Psoas muscle (tissue), 8 donors: Measurements from ENCODE around the gene NME7. TPM values are rescaled to one million over a fixed set of nuclear protein-coding genes. Genes with fewer than 3 reads are reported as not detected.

Experiments used
- ATAC-seq, 4 donors: fragments of 200-7000 bp; cut with Tn5 transposase; one replicate each; pipeline ENCODE4 v1.9.1; 2020; ENCODE audit warnings: moderate library complexity in 3 of 4, mild to moderate bottlenecking in 2 of 4
- DNase-seq, 2 donors: peaks; one replicate each; pipeline ENCODE4 v3.0.0-alpha.2; 2020
- H3K27ac ChIP-seq: fragments of 200-600 bp; one replicate; pipeline ENCODE4 v1.8.0; 2022
- H3K27me3 ChIP-seq, 3 donors: fragments of 200-600 bp in 1 of 3; one replicate each; pipeline versions ENCODE4 v1.6.1 to v1.8.0; 2013 to 2022; ENCODE audit warnings: low read length in 2 of 3, mild to moderate bottlenecking in 2 of 3, moderate library complexity in 1 of 3; ENCODE audit not compliant: insufficient read depth in 3 of 3
- H3K36me3 ChIP-seq, 2 donors: fragments of 200-600 bp in 1 of 2; one replicate each; pipeline versions ENCODE4 v1.6.1 to v1.8.0; 2013 to 2022; ENCODE audit warnings: low read depth in 1 of 2, mild to moderate bottlenecking in 1 of 2, moderate library complexity in 1 of 2; ENCODE audit not compliant: insufficient read depth in 1 of 2
- H3K4me1 ChIP-seq: fragments of 200-600 bp; one replicate; pipeline ENCODE4 v1.8.0; 2022
- H3K4me3 ChIP-seq: fragments of 200-600 bp; one replicate; pipeline ENCODE4 v1.8.0; 2022; ENCODE audit warnings: mild to moderate bottlenecking
- H3K9me3 ChIP-seq: fragments of 200-600 bp; one replicate; pipeline ENCODE4 v1.8.0; 2022
- CTCF ChIP-seq: fragments of 200-600 bp; IDR thresholded peaks from one replicate; pipeline ENCODE4 v1.8.0; 2022; ENCODE audit warnings: antibody characterized with exemption
- whole genome bisulfite sequencing, 3 donors: extraction: QIAGEN DNeasy Blood & Tissue Kit; methylation state at CpG; one replicate each; pipeline versions ENCODE4 v1.1.6 to v1.1.7; 2013; 5-methylcytosine and 5-hydroxymethylcytosine counted together
- intact Hi-C, 2 donors: fragments of 100-400 bp; cut with DNase I; formaldehyde crosslinking; loops; one replicate each; pipeline versions ENCODE4 v1.11.0 to v1.14.2; 2022
- polyA plus RNA-seq, 3 donors: library from polyadenylated mRNA; stranded (reverse); fragments of 200-250 nt; gene quantifications; one replicate each; pipeline ENCODE4 v1.2.3, GENCODE V29; 2013
- total RNA-seq, 4 donors: library from RNA; stranded (reverse); fragmentation: NEBNext Ultra II Directional in 2 of 4; extraction: Animal tissue kit (Norgen Biotek cat#: 25700) in 2 of 4; gene quantifications; one replicate each; pipeline versions ENCODE4 v1.2.1 to v1.2.4, GENCODE V29; 2021 to 2023
- donor health status: healthy with polysubstance abuse.
- donor health status: DM: no; HTN: no; CAD: no; lungs with moderate emphysema.
- donor health status: Bipolar disorder and iron deficiency.
- donor health status: healthy.
- donor health status: DM: yes; HTN: yes; CAD: no.
- donor health status: DM: no; HTN: no; CAD: no.
- donor health status: DM: no; HTN: no; CAD: no.
- donor health status: DM: yes; HTN: yes; CAD: no.

The NME7 gene
- total and polyA plus RNA-seq, 7 donors: 3.9 to 14.1 (median 4.8) TPM

GRCh38 chr1:169309178-169310166, 58.1 kb downstream of the NME7 start:
- Histone ChIP-seq H3K36me3 (no peaks in the 10 kb centered on the region), H3K4me3 (no peak overlapping the region), H3K9me3 (no peaks in the 10 kb centered on the region), H3K27me3 (no peaks in the 10 kb centered on the region), H3K4me1 (no peaks in the 10 kb centered on the region), H3K27ac (no peak overlapping the region)
- no peak for DNase-seq
- ATAC-seq: no peak
- intact Hi-C loops: no loop called here
- no peak for TF ChIP-seq CTCF
- 77 to 80% (median 78%) methylated on average over 7 of the region's 7 CpGs for whole genome bisulfite sequencing, 3 donors

DNA sequence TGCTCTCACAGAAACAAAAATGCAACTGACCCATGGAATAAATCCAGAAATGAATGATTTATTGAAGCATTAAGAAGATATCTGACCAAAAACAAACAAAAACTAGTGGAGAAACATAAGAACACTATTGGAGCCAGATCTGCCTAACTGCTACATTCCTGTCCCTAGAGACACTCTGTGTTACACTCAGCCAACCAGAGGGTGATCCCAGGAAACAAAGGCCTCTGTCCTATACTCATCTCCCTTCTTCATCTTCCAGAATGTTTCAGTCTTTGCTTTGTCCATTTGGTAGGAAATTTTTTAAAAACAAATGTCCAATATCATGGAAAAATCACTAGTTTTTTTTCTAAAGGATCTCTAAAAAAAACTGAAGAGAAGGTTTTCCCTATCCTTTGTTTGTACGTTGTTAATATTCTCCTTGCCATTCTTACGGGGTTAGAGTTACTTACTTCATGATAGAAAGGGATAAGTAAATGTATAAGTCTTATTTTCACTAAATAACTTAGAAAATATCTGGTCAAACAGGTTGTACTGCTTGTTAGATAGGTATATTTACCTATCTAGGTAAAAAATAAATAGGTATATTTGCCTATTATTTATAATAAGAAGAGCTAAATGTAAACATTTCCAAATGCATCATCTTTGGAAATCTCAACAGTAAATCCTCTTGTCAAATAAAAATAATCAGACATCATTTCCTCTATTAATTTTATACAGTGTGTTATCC, 59.1 kb downstream of the NME7 start:
- WGBS, 3 donors: 92 to 96% (median 93%) methylated on average over 2 of the region's 2 CpGs

GRCh38 chr1:169307176-169307575, 60.4 kb downstream of the NME7 start:
- Histone ChIP-seq H3K4me3 (no peak overlapping the region), H3K27ac (no peak overlapping the region), H3K27me3 (no peaks in the 10 kb centered on the region), H3K36me3 (no peaks in the 10 kb centered on the region), H3K9me3 (no peaks in the 10 kb centered on the region), H3K4me1 (no peaks in the 10 kb centered on the region)
- DNase-seq (no peak), ATAC-seq (no peak)
- 20 to 49% (median 46%) methylated on average over 1 of the region's 1 CpG for WGBS, 3 donors
- intact Hi-C loops: no loop called here
- TF ChIP-seq CTCF: no peak

More for the DNA sequence above, 59.1 kb downstream of the NME7 start:
- no peak for TF ChIP-seq CTCF
- H3K4me3 ChIP-seq: no peak overlapping the region
- no peaks in the 10 kb centered on the region for H3K27me3 ChIP-seq
- no peaks in the 10 kb centered on the region for H3K9me3 ChIP-seq
- intact Hi-C loops: no loop called here
- no peaks in the 10 kb centered on the region for H3K4me1 ChIP-seq
- no peak for DNase-seq
- no peak for ATAC-seq
- no peak overlapping the region for H3K27ac ChIP-seq
- no peaks in the 10 kb centered on the region for H3K36me3 ChIP-seq

GRCh38 chr1:169305948-169306347, 61.6 kb downstream of the NME7 start:
- H3K27ac ChIP-seq: no peak overlapping the region
- H3K9me3 ChIP-seq: no peaks in the 10 kb centered on the region
- H3K4me3 ChIP-seq: no peak overlapping the region
- DNase-seq: no peak
- 82 to 99% (median 98%) methylated on average over 2 of the region's 2 CpGs for WGBS, 3 donors
- H3K27me3 ChIP-seq: no peaks in the 10 kb centered on the region
- TF ChIP-seq CTCF: no peak
- no peaks in the 10 kb centered on the region for H3K36me3 ChIP-seq
- intact Hi-C loops: no loop called here
- H3K4me1 ChIP-seq: no peaks in the 10 kb centered on the region
- ATAC-seq: no peak
